Panc1 (cell line): ENCODE data around the gene DCBLD1. TPM values are rescaled to one million over a fixed set of nuclear protein-coding genes. Genes with fewer than 3 reads are reported as not detected.
A peak's percentile ranks its signal among the peaks of the same experiment; 100 is the strongest.

Source experiments
- ATAC-seq: fragments of 200-7000 bp; cut with Tn5 transposase; 2 replicates; pipeline ENCODE4 v1.9.1; 2020; ENCODE audit warnings: mild to moderate bottlenecking, moderate library complexity
- BruUV-seq: library from RNA; stranded (reverse); fragments of 400-500 nt; replicated peaks from 2 replicates; lab custom pipeline; 2021; lab: Mats Ljungman, UMichigan
- CTCF ChIA-PET: fragments of 300-600 bp; sonication (Branson Sonifier 250); formaldehyde crosslinking; loops from one replicate; lab custom pipeline; 2022; ENCODE audit warnings: antibody characterized with exemption; lab: Charles Lee
- POLR2A ChIA-PET: fragments of 300-600 bp; sonication (Branson Sonifier 250); formaldehyde crosslinking; loops from one replicate; lab custom pipeline; 2022; ENCODE audit warnings: antibody characterized with exemption; lab: Charles Lee
- DNase-seq: peaks from one replicate; pipeline ENCODE4 v3.0.0-alpha.2; 2010; ENCODE audit warnings: low read depth, low spot score
- H3K27ac ChIP-seq: 2 replicates; pipeline ENCODE4 v1.5.1; 2011; ENCODE audit warnings: mild to moderate bottlenecking, low read length, inconsistent platforms
- H3K27me3 ChIP-seq: fragments of 200-500 bp; sonication (Bioruptor generic); 2 replicates; pipeline ENCODE4 v1.6.0; 2014; ENCODE audit warnings: low read length, inconsistent platforms; ENCODE audit not compliant: control insufficient read depth, insufficient read depth
- H3K36me3 ChIP-seq: fragments of 200-500 bp; sonication (Bioruptor generic); 2 replicates; pipeline ENCODE4 v1.5.1; 2014; ENCODE audit warnings: inconsistent platforms, mild to moderate bottlenecking, low read length, moderate library complexity; ENCODE audit not compliant: control insufficient read depth, insufficient read depth
- H3K4me1 ChIP-seq: 2 replicates; pipeline ENCODE4 v1.5.1; 2011; ENCODE audit warnings: inconsistent platforms, mild to moderate bottlenecking, low read length, moderate library complexity; ENCODE audit not compliant: control insufficient read depth, insufficient read depth
- H3K4me3 ChIP-seq, 2 experiments: 2 replicates each; pipeline ENCODE4 v1.5.1; 2011 to 2012; ENCODE audit warnings: low read depth in 2 of 2, low read length in 2 of 2, mild to moderate bottlenecking in 2 of 2, inconsistent platforms in 1 of 2, moderate library complexity in 1 of 2
- H3K9me3 ChIP-seq: fragments of 200-500 bp; sonication (Bioruptor generic); 2 replicates; pipeline ENCODE4 v1.5.1; 2014; ENCODE audit warnings: low read depth, mild to moderate bottlenecking, inconsistent platforms, low read length, moderate library complexity; ENCODE audit not compliant: control insufficient read depth, insufficient read depth
- CTCF ChIP-seq: fragments of 450-650 bp; IDR thresholded peaks from 2 replicates; pipeline ENCODE4 v1.5.1; 2017; ENCODE audit warnings: mild to moderate bottlenecking
- POLR2AphosphoS5 ChIP-seq: IDR thresholded peaks from 2 replicates; pipeline ENCODE4 v1.6.1; 2012; ENCODE audit warnings: mild to moderate bottlenecking, low read depth, low read length, moderate library complexity
- SIN3A ChIP-seq: IDR thresholded peaks from 2 replicates; pipeline ENCODE4 v1.6.1; 2012; ENCODE audit warnings: low read depth, mild to moderate bottlenecking, low read length, moderate library complexity, borderline replicate concordance; ENCODE audit not compliant: insufficient read depth
- TCF7L2 ChIP-seq: IDR thresholded peaks from 2 replicates; pipeline ENCODE4 v1.6.1; 2011; ENCODE audit warnings: mild to moderate bottlenecking, low read depth, low read length, inconsistent platforms
- in situ Hi-C: cut with HindIII; loops from 2 replicates; pipeline ENCODE4 v1.10.0; 2016; ENCODE audit warnings: low sequenced_read_pairs, low pct_unique_long_range_greater_than_20kb
- intact Hi-C: fragments of 100-400 bp; cut with micrococcal nuclease; formaldehyde crosslinking; loops from one replicate; pipeline ENCODE4 v1.10.0; 2022; ENCODE audit not compliant: unreplicated experiment
- total RNA-seq: library from RNA; stranded (reverse); gene quantifications from one replicate; pipeline ENCODE4 v1.2.1, GENCODE V29; 2021; ENCODE audit not compliant: unreplicated experiment
- TF ChIP-seq, protein P1 (sequence below), 2 experiments: IDR thresholded peaks; 2 replicates each; pipeline ENCODE4 v1.6.1; 2011 to 2012; ENCODE audit warnings: low read depth in 2 of 2, control low read depth in 1 of 2, low read length in 1 of 2, mild to moderate bottlenecking in 1 of 2, moderate library complexity in 1 of 2; ENCODE audit not compliant: insufficient read depth in 1 of 2

Gene DCBLD1
- total RNA-seq, 1 experiment from 2014 or later = 29.0 TPM

- DNase-seq = no peak
- CTCF ChIA-PET = no interaction called here
- no peak overlapping the region for H3K4me3 ChIP-seq
- peaks cover 15% of the 10 kb centered on the region for H3K4me1 ChIP-seq
- H3K9me3 ChIP-seq = no peaks in the 10 kb centered on the region
- intact Hi-C loops (no loop called here), in situ Hi-C loops (no loop called here)
- POLR2A ChIA-PET = interaction anchor here (0.6 kb wide), 1 partner anchor 848 kb away, joined by 3 read pairs; no protein-coding TSS in a partner anchor
- TF ChIP-seq SIN3A = no peak
- TF ChIP-seq CTCF = peak; percentile 71
- no peak for ATAC-seq
- BruUV-seq = no TSS peak
- H3K27ac ChIP-seq = no peak overlapping the region; the same call in 1 of the 2 replicates
- H3K27me3 ChIP-seq = no peaks in the 10 kb centered on the region
- H3K36me3 ChIP-seq = no peaks in the 10 kb centered on the region
Measured at GRCh38 chr6:117477988-117478852, 4.3 kb upstream of the DCBLD1 start.

- DNase-seq = no peak
- ChIA-PET CTCF (no interaction called here), POLR2A (interaction anchor here (0.6 kb wide), 1 partner anchor 849 kb away, joined by 3 read pairs; no protein-coding TSS in a partner anchor)
- no peak overlapping the region for H3K4me3 ChIP-seq
- no peaks in the 10 kb centered on the region for H3K27me3 ChIP-seq
- no TSS peak for BruUV-seq
- no peaks in the 10 kb centered on the region for H3K9me3 ChIP-seq
- no peaks in the 10 kb centered on the region for H3K36me3 ChIP-seq
- peaks cover 15% of the 10 kb centered on the region for H3K4me1 ChIP-seq
- intact Hi-C loops = no loop called here
- TF ChIP-seq TCF7L2 (no peak), SIN3A (no peak), CTCF (no peak), POLR2AphosphoS5 (no peak)
- TF ChIP-seq, protein P1, sequence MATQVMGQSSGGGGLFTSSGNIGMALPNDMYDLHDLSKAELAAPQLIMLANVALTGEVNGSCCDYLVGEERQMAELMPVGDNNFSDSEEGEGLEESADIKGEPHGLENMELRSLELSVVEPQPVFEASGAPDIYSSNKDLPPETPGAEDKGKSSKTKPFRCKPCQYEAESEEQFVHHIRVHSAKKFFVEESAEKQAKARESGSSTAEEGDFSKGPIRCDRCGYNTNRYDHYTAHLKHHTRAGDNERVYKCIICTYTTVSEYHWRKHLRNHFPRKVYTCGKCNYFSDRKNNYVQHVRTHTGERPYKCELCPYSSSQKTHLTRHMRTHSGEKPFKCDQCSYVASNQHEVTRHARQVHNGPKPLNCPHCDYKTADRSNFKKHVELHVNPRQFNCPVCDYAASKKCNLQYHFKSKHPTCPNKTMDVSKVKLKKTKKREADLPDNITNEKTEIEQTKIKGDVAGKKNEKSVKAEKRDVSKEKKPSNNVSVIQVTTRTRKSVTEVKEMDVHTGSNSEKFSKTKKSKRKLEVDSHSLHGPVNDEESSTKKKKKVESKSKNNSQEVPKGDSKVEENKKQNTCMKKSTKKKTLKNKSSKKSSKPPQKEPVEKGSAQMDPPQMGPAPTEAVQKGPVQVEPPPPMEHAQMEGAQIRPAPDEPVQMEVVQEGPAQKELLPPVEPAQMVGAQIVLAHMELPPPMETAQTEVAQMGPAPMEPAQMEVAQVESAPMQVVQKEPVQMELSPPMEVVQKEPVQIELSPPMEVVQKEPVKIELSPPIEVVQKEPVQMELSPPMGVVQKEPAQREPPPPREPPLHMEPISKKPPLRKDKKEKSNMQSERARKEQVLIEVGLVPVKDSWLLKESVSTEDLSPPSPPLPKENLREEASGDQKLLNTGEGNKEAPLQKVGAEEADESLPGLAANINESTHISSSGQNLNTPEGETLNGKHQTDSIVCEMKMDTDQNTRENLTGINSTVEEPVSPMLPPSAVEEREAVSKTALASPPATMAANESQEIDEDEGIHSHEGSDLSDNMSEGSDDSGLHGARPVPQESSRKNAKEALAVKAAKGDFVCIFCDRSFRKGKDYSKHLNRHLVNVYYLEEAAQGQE (IDR thresholded peaks at IDR 0.05; ENCODE audit: insufficient read depth in 1 of 2, low read depth in 2 of 2, low read length in 1 of 2) = no peak
- in situ Hi-C loops = no loop called here
- no peak for ATAC-seq
- no peak overlapping the region; the same call in 1 of the 2 replicates for H3K27ac ChIP-seq
Measured at GRCh38 chr6:117478853-117479231, 3.6 kb upstream of the DCBLD1 start.
